GM23338 (cell line): Measurements from ENCODE around the gene ZFYVE16.

ENCODE experiments used
- CREB1 ChIP-seq: fragments of 250-450 bp; sonication (Bioruptor Pico); IDR thresholded peaks from 2 replicates; pipeline ENCODE4 v1.5.0; 2020; ENCODE audit warnings: low read depth, mild to moderate bottlenecking, moderate library complexity
- EZH2 ChIP-seq: fragments of 200-600 bp; sonication (generic); IDR thresholded peaks from one replicate; pipeline ENCODE4 v1.8.0; 2017; ENCODE audit warnings: antibody characterized with exemption, mild to moderate bottlenecking, low read depth; ENCODE audit not compliant: unreplicated experiment
- POLR2AphosphoS5 ChIP-seq: IDR thresholded peaks from 2 replicates; pipeline ENCODE4 v1.6.1; 2016; ENCODE audit warnings: antibody characterized with exemption, low read depth
- REST ChIP-seq: IDR thresholded peaks from one replicate; pipeline ENCODE4 v1.6.1; 2018; ENCODE audit warnings: antibody characterized with exemption; ENCODE audit not compliant: unreplicated experiment
- STAT1 ChIP-seq: IDR thresholded peaks from one replicate; pipeline ENCODE4 v1.6.1; 2016; ENCODE audit warnings: antibody characterized with exemption; ENCODE audit not compliant: unreplicated experiment
- TF ChIP-seq, protein P1 (sequence below), 2 experiments: fragments of 200-600 bp in 1 of 2; sonication (generic) in 1 of 2; conservative IDR thresholded peaks; 2 replicates each; pipeline versions ENCODE4 v1.5.1 to v1.6.1; 2016 to 2017; ENCODE audit warnings: antibody characterized with exemption in 2 of 2, low read depth in 2 of 2, mild to moderate bottlenecking in 2 of 2, moderate library complexity in 1 of 2

DNA sequence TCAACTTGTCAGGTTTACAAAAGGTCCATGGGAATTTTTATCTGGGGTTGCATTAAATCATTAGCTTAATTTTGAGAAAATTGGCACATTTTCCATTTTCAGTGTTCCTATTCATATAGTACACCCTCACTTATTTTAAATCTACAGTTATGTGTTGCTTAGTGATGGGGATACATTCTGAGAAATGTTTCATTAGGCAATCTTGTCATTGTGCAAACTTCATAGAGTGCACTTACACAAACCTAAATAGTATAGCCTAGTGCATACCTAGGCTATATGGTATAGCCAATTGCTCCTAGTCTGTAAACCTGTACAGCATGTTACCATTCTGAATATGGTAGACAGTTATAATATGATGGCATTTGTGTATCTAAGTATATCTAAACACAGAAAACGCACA lies 60.3 kb downstream of the ZFYVE16 start:
- TF ChIP-seq STAT1 (no peak), CREB1 (CRISPR knock-in tag) (no peak), REST (no peak), POLR2AphosphoS5 (no peak), EZH2 (no peak)
- TF ChIP-seq, protein P1, sequence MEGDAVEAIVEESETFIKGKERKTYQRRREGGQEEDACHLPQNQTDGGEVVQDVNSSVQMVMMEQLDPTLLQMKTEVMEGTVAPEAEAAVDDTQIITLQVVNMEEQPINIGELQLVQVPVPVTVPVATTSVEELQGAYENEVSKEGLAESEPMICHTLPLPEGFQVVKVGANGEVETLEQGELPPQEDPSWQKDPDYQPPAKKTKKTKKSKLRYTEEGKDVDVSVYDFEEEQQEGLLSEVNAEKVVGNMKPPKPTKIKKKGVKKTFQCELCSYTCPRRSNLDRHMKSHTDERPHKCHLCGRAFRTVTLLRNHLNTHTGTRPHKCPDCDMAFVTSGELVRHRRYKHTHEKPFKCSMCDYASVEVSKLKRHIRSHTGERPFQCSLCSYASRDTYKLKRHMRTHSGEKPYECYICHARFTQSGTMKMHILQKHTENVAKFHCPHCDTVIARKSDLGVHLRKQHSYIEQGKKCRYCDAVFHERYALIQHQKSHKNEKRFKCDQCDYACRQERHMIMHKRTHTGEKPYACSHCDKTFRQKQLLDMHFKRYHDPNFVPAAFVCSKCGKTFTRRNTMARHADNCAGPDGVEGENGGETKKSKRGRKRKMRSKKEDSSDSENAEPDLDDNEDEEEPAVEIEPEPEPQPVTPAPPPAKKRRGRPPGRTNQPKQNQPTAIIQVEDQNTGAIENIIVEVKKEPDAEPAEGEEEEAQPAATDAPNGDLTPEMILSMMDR (conservative IDR thresholded peaks at IDR 0.05; ENCODE audit: low read depth in 2 of 2), result no peak
